K562 (cell line): ENCODE results near the gene MEST. TPM values are rescaled to one million over a fixed set of nuclear protein-coding genes. Genes with fewer than 3 reads are reported as not detected.

ENCODE experiments used
- ATAC-seq: fragments of 200-7000 bp; cut with Tn5 transposase; 3 replicates; pipeline ENCODE4 v1.9.1; 2020; ENCODE audit warnings: moderate library complexity
- BruUV-seq: library from RNA; stranded (reverse); fragments of 400-500 nt; replicated peaks from 2 replicates; lab custom pipeline; 2021; lab: Mats Ljungman, UMichigan
- CTCF ChIA-PET: fragments of 300-600 bp; formaldehyde crosslinking; extraction: SDS; loops from one replicate; lab custom pipeline; 2021; ENCODE audit warnings: low intra/inter-chr PET ratio; lab: Yijun Ruan, JAX
- POLR2A ChIA-PET: fragments of 300-600, 350-650 bp; sonication (Branson Sonifier 250); formaldehyde crosslinking; extraction: SDS; loops from one replicate; lab custom pipeline; 2021; ENCODE audit warnings: antibody characterized with exemption, inconsistent platforms; lab: Yijun Ruan, JAX
- DNase-seq, 4 experiments: peaks; one replicate each; pipeline versions ENCODE4 v3.0.0 to v3.0.0-alpha.2; 2011 to 2018; ENCODE audit warnings: low spot score in 3 of 4, mixed read lengths in 3 of 4; ENCODE audit errors: extremely low read depth in 1 of 4
- FAIRE-seq: peaks from 2 replicates; lab custom pipeline; 2011; peaks lifted over from hg19 to GRCh38; lab: Jason Lieb, UNC
- H2AFZ ChIP-seq: 2 replicates; pipeline ENCODE4 v1.6.0; 2011; ENCODE audit warnings: low read depth, low read length, control low read depth, inconsistent platforms
- H3K27ac ChIP-seq: fragments of 200-600 bp; 3 replicates; pipeline ENCODE4 v1.8.0; 2011; ENCODE audit warnings: low read depth, mild to moderate bottlenecking, control low read depth, inconsistent platforms, low read length, moderate library complexity, mixed read lengths; ENCODE audit errors: extremely low read depth
- H3K27me3 ChIP-seq, 2 experiments: fragments of 300-600 bp in 1 of 2; 2 replicates in 1 of 2; 3 replicates in 1 of 2; pipeline versions ENCODE4 v1.6.0 to v1.8.0; 2011; ENCODE audit warnings: inconsistent platforms in 2 of 2, low read length in 2 of 2, mild to moderate bottlenecking in 1 of 2, mixed read lengths in 1 of 2, moderate library complexity in 1 of 2; ENCODE audit not compliant: control insufficient read depth in 2 of 2, insufficient read depth in 2 of 2
- H3K36me3 ChIP-seq: fragments of 300-600 bp; 3 replicates; pipeline ENCODE4 v1.8.0; 2011; ENCODE audit warnings: mild to moderate bottlenecking, low read length, inconsistent platforms; ENCODE audit not compliant: control insufficient read depth, insufficient read depth
- H3K4me1 ChIP-seq, 2 experiments: fragments of 200-600 bp in 1 of 2; replicated peaks in 1 of 2; 2 replicates in 1 of 2; 3 replicates in 1 of 2; pipeline versions ENCODE4 v1.5.1 to v1.8.0; 2011; ENCODE audit warnings: inconsistent platforms in 2 of 2, low read length in 2 of 2, mild to moderate bottlenecking in 1 of 2, mixed read lengths in 1 of 2, moderate library complexity in 1 of 2; ENCODE audit not compliant: control insufficient read depth in 2 of 2, insufficient read depth in 2 of 2
- H3K4me2 ChIP-seq: 2 replicates; pipeline ENCODE4 v1.6.1; 2011; ENCODE audit warnings: low read length, control low read depth, inconsistent platforms, mixed read lengths; ENCODE audit not compliant: insufficient read depth
- H3K4me3 ChIP-seq: fragments of 200-600 bp; sonication (generic), shearing (Covaris generic); 2 replicates; pipeline ENCODE4 v1.5.1; 2016; ENCODE audit warnings: control low read depth, inconsistent platforms
- H3K79me2 ChIP-seq: fragments of 200-600 bp; 3 replicates; pipeline ENCODE4 v1.8.0; 2011; ENCODE audit warnings: low read length, inconsistent platforms; ENCODE audit not compliant: control insufficient read depth, insufficient read depth
- H3K9ac ChIP-seq, 2 experiments: 2 replicates each; pipeline versions ENCODE4 v1.6.0 to v1.6.1; 2011; ENCODE audit warnings: low read depth in 2 of 2, low read length in 2 of 2, control low read depth in 1 of 2, inconsistent platforms in 1 of 2, mild to moderate bottlenecking in 1 of 2, mixed read lengths in 1 of 2; ENCODE audit not compliant: insufficient read depth in 1 of 2
- H3K9me1 ChIP-seq: one replicate; pipeline ENCODE4 v1.6.0; 2011; ENCODE audit warnings: inconsistent platforms, mild to moderate bottlenecking, low read length, moderate library complexity; ENCODE audit not compliant: control insufficient read depth, insufficient read depth
- H3K9me3 ChIP-seq: replicated peaks from 2 replicates; pipeline ENCODE4 v1.5.1; 2011; ENCODE audit warnings: low read depth, low read length, inconsistent platforms; ENCODE audit not compliant: control insufficient read depth, insufficient read depth
- H4K20me1 ChIP-seq: replicated peaks from 2 replicates; pipeline ENCODE4 v1.6.1; 2011; ENCODE audit warnings: low read length, inconsistent platforms, mixed read lengths; ENCODE audit not compliant: control insufficient read depth, insufficient read depth
- CC2D1A ChIP-seq: fragments of 450-650 bp; IDR thresholded peaks from 2 replicates; pipeline ENCODE4 v1.6.1; 2017; ENCODE audit warnings: mild to moderate bottlenecking
- ESRRB ChIP-seq: fragments of 250-450 bp; sonication (Bioruptor Pico); IDR thresholded peaks from 2 replicates; pipeline ENCODE4 v1.5.0; 2020; ENCODE audit warnings: mild to moderate bottlenecking, moderate library complexity, borderline replicate concordance
- MAFK ChIP-seq: IDR thresholded peaks from 2 replicates; pipeline ENCODE4 v1.6.1; 2011; ENCODE audit warnings: low read length, improper control_type of control experiment
- MEIS2 ChIP-seq: fragments of 450-650 bp; IDR thresholded peaks from 2 replicates; pipeline ENCODE4 v1.6.1; 2014; ENCODE audit warnings: mild to moderate bottlenecking; ENCODE audit not compliant: partially characterized antibody
- NFIC ChIP-seq: fragments of 450-650 bp; IDR thresholded peaks from 2 replicates; pipeline ENCODE4 v1.6.1; 2017; ENCODE audit warnings: mild to moderate bottlenecking, inconsistent platforms
- NFIX ChIP-seq: fragments of 250-450 bp; sonication (Bioruptor Pico); IDR thresholded peaks from 2 replicates; pipeline ENCODE4 v1.4.0; 2020; ENCODE audit warnings: low read depth, mild to moderate bottlenecking, moderate library complexity
- NR1H2 ChIP-seq: sonication (generic); formaldehyde crosslinking; IDR thresholded peaks from 2 replicates; pipeline ENCODE4 v1.4.0; 2020; ENCODE audit warnings: mild to moderate bottlenecking, missing genetic modification reagents
- PBX2 ChIP-seq, 2 experiments: IDR thresholded peaks in 1 of 2; conservative IDR thresholded peaks in 1 of 2; 2 replicates each; pipeline ENCODE4 v1.6.1; 2016; ENCODE audit warnings: low read depth in 2 of 2, mild to moderate bottlenecking in 1 of 2, missing compliant biosample characterization in 1 of 2, missing genetic modification characterization in 1 of 2, moderate library complexity in 1 of 2
- PKNOX1 ChIP-seq: fragments of 450-650 bp; IDR thresholded peaks from 2 replicates; pipeline ENCODE4 v1.6.1; 2016
- RNF2 ChIP-seq: sonication (generic); IDR thresholded peaks from 2 replicates; pipeline ENCODE4 v1.6.1; 2016
- SNIP1 ChIP-seq: fragments of 450-650 bp; IDR thresholded peaks from 2 replicates; pipeline ENCODE4 v1.7.1; 2017; ENCODE audit warnings: low read depth, mild to moderate bottlenecking
- ZNF311 ChIP-seq: fragments of 250-450 bp; sonication (Bioruptor Pico); IDR thresholded peaks from 2 replicates; pipeline ENCODE4 v1.4.0; 2020; ENCODE audit warnings: mild to moderate bottlenecking, moderate library complexity
- ZNF384 ChIP-seq: IDR thresholded peaks from 2 replicates; pipeline ENCODE4 v1.6.1; 2012; ENCODE audit warnings: low read depth, low read length, improper control_type of control experiment
- ZNF766 ChIP-seq: fragments of 200-800 bp; sonication (Bioruptor generic); conservative IDR thresholded peaks from 2 replicates; pipeline ENCODE4 v1.6.1; 2016; ENCODE audit warnings: missing genetic modification characterization, missing compliant biosample characterization
- WGBS: fragments of 100-300 bp; shearing (Covaris generic); methylation state at CpG from one replicate; pipeline ENCODE4 v1.1.6; 2016; ENCODE audit warnings: low coverage, mixed read lengths; ENCODE audit not compliant: insufficient coverage; ENCODE audit errors: missing lambda C conversion rate; 5-methylcytosine and 5-hydroxymethylcytosine counted together
- in situ Hi-C: fragments of 300-500 bp; cut with MboI; formaldehyde crosslinking; loops from 4 replicates; pipeline ENCODE4 v1.15.0; 2018; ENCODE audit warnings: inconsistent platforms, mixed read lengths
- intact Hi-C: fragments of 100-400 bp; cut with micrococcal nuclease; formaldehyde crosslinking; loops from 2 replicates; pipeline ENCODE4 v1.14.2; 2022
- polyA plus RNA-seq, 8 experiments: library from polyadenylated mRNA; depleted of rRNA in 4 of 8; stranded (reverse) in 5 of 8; unstranded in 3 of 8; fragments of >200 nt; fragmentation: Nextera tagmentation in 2 of 8; fragmentation: Illumina TruSeq in 1 of 8; extraction: Ambion mirVana in 2 of 8; extraction: Trizol in 1 of 8; gene quantifications; 2 replicates each; pipeline versions ENCODE4 v1.2.1 to v1.2.3, GENCODE V29; 2011 to 2014; ENCODE audit warnings: inconsistent platforms in 1 of 8, missing spikeins in 1 of 8
- total RNA-seq, 7 experiments: library from RNA; depleted of rRNA in 6 of 7; stranded (reverse); fragments of >200 nt in 6 of 7; fragmentation: Illumina TruSeq in 2 of 7; extraction: Trizol in 2 of 7; gene quantifications; 2 replicates each; pipeline versions ENCODE4 v1.2.1 to v1.2.3, GENCODE V29; 2011 to 2021; ENCODE audit warnings: low replicate concordance in 1 of 7

Gene MEST
- total and polyA plus RNA-seq, 9 of the 15 experiments (the other 6 are each of a cell fraction or from before 2014, with no cell fraction given) = 0.04 to 0.74 (median 0.36) TPM; not detected in 1

GRCh38 chr7:130500463-130500862 lies 8.6 kb downstream of the MEST start:
- no TSS peak for BruUV-seq
- ATAC-seq (no peak; the same call in 2 of the 3 replicates), FAIRE-seq (no peak), DNase-seq (peak in 1 of 4 experiments; percentile 27)
- TF ChIP-seq PBX2 (CRISPR knock-in tag; IDR thresholded peaks at IDR 0.05; ENCODE audit: low read depth) = no peak
- TF ChIP-seq PBX2 (tag; conservative IDR thresholded peaks at IDR 0.05; ENCODE audit: low read depth) = peak; percentile 75
- peak; percentile 76 for TF ChIP-seq NFIX (CRISPR knock-in tag)
- no peak for TF ChIP-seq ZNF384
- peak; percentile 85 for TF ChIP-seq MEIS2
- no peak for TF ChIP-seq ESRRB (CRISPR knock-in tag)
- TF ChIP-seq CC2D1A = no peak
- no peak for TF ChIP-seq ZNF766
- TF ChIP-seq ZNF311 (CRISPR knock-in tag) = no peak
- TF ChIP-seq SNIP1 = no peak
- peak; percentile 95 for TF ChIP-seq NFIC
- TF ChIP-seq NR1H2 = no peak
- no peak for TF ChIP-seq RNF2
- no peak for TF ChIP-seq MAFK
- TF ChIP-seq PKNOX1 = peak; percentile 63
- H3K4me2 ChIP-seq = no peak overlapping the region
- no peak overlapping the region for H3K27ac ChIP-seq
- no peaks in the 10 kb centered on the region for H3K79me2 ChIP-seq
- CTCF ChIA-PET = no interaction called here
- H3K4me1 ChIP-seq = peaks cover 0 to under 1% of the 10 kb centered on the region in 2 experiments; a peak in 1 of 5 replicates
- H3K27me3 ChIP-seq = no peaks in the 10 kb centered on the region
- POLR2A ChIA-PET = interaction anchor here (1.5 kb wide), 1 partner anchor 77 kb away, joined by 4 read pairs; no protein-coding TSS in a partner anchor
- in situ Hi-C loops = no loop called here
- H2AFZ ChIP-seq = no peak overlapping the region
- WGBS = 43% methylated on average over 8 of the region's 8 CpGs
- H3K9ac ChIP-seq = no peak overlapping the region
- H3K9me1 ChIP-seq = no peaks in the 10 kb centered on the region
- H3K9me3 ChIP-seq = no peaks in the 10 kb centered on the region
- no peaks in the 10 kb centered on the region for H3K36me3 ChIP-seq
- no peak overlapping the region for H3K4me3 ChIP-seq
- H4K20me1 ChIP-seq = no peaks in the 10 kb centered on the region
- intact Hi-C loops = no loop called here
